GM19438 (cell line): ENCODE measurements around the gene BFSP2.
A peak's percentile ranks its signal among the peaks of the same experiment; 100 is the strongest.
"Not testable (repeated sequence)": the region's sequence is repeated elsewhere in the genome, so short reads cannot be mapped to it uniquely, and the experiment has no call there.

ENCODE experiments used
- ATAC-seq: cut with Tn5 transposase; IDR thresholded peaks from one replicate; pipeline ENCODE4 v1.9.1; 2021; ENCODE audit warnings: low read depth; ENCODE audit not compliant: unreplicated experiment

The BFSP2 gene

DNA sequence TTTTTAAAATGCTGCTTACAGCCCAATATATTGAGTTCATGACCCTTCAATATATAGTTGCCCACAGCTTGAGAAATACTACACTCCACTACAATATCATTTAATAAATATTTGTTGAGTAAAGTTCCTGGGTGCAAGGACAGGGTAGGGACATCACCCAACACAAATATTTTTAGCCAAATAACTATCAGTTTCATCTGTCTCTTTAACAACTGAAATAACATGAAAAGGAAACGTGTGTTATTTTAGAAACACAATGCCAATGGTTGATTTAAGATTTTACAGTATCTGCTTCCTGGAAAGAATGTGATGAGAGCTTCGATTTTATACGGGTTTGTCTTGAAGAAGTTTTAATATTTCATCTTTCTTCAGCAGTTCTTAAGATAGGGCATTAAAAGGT is 106.0 kb downstream of the BFSP2 start:
- peak; percentile 34 for ATAC-seq

DNA sequence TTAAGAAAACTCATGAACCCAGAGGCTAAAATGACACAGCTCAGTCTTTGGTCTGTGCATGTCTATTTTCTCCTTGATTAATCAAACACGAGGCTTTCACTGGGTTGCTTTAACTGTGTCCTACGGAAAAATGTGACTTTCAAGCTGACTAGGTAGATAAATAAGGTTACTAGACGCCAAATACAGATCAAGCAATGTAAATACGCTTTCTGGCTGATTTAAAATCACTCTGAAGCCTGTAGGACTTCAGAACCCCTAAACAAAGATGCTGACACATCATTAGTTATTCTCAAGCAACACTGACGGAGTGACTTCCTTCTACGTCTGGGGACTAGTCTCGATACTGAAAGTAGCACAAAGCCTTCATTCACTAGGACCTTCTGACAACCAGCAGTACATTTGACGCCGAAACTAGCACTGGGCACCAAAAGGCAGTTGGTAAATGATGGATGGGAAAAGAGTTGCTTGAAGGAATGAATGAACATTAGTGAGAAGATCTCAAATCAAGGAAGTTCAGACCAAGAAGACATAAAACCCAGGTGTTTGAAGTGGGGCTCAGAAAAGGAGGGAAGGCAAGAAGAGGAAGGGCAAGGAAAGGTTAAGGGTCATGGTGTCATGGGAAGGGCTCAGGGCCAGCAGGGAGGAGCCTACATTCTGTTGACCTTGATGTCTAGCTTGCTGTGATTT is 106.5 kb downstream of the BFSP2 start:
- ATAC-seq: peak; percentile 92

DNA sequence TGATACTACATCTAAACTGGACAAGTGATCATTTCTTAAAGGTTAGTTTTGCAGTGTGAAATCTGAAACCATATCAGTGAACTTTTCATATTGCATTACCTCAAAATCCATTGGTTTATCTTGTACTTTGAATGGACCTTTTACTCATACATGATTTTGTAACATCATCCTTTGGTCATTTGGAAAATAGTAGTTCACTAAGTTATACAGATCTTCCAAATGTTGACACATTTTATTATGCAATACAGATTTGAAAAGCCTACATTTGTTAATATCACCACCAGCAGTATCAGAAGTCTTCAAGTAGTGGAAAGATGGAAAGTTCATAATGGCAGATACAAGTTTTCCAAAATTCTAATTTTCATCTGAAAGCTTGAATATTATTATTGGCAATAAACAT is 109.6 kb downstream of the BFSP2 start:
- no peak for ATAC-seq

DNA sequence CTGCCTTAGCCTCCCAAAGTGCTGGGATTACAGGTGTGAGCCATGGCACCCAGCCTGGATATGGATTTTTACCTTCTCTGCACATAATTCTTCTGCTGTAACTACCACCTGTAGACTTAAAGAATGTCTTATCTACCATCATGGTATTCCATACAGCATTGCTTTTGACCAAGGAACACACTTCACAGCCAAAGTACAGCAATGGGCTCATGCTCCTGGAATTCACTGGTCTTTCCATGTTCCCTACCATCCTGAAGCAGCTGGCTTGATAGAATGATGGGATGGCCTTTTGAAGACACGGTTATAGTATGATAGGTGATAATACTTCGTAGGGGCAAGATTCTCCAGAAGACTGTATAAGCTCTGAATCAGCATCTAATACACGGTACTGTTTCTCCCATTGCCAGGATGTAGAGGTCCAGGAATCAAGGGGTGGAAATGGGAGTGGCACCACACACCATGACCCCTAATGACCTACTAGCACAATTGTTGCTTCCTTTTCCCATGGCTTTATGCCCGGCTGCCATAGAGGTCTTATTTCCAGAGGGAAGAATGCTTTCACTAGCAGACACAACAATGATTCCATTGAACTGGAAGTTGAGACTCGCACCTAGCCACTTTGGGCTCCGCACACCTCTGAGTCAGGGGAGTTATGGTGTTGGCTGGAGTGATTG is 112.7 kb downstream of the BFSP2 start:
- ATAC-seq: no peak

DNA sequence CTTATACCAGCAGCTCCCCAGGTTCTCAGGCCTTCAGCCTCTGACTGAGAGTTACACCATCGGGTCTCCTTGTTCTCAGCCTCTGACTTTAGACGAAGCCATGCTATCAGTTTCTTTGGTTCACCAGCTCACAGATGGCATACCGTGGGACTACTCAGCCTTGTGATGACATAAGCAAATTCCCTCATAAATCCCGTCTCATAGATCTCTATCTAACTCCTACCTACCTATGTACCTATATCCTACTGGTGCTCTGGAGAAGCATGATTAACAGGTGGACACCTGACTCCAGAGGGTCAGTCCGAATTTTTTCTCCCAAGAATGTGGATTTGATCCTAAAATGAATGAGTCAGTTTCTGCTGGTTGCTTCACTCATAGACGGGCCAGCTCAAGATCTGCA is 114.6 kb downstream of the BFSP2 start:
- ATAC-seq: no peak

DNA sequence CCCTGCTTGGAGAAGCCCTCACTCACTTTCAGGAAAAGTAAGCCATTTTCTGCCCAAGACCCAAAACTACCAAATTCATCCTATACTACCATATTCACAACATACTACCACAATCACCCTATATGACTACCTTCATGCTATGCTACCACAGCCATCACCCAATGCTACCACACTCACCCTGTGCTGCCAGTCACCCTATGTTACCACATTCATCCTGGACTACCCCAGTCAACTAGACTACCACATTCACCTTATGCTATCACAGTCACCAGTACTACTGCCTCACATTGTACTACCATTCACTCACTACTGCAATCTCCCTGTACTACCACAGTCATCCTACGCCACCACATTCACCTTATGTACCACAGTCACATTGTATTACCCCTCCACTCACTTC is 115.3 kb downstream of the BFSP2 start:
- ATAC-seq: no peak

DNA sequence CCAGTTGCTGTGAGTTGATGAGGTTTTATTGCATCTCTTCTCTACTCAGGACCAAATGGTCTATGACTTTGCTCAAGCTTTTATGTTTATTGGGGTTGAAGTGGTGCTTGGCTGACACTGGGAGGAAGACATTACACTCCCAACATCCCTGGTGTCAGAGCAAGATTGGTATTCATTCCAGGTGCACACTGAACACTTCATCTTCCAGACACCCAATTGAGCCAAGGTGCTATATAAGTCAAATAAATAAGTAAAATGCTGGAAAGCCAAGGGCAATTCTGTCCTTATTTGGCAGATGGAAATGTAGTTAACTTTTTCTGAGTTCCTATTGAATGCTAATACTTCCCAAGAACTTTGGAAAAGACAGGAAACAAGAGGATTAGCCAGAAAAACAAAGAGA is 120.4 kb downstream of the BFSP2 start:
- no peak for ATAC-seq

DNA sequence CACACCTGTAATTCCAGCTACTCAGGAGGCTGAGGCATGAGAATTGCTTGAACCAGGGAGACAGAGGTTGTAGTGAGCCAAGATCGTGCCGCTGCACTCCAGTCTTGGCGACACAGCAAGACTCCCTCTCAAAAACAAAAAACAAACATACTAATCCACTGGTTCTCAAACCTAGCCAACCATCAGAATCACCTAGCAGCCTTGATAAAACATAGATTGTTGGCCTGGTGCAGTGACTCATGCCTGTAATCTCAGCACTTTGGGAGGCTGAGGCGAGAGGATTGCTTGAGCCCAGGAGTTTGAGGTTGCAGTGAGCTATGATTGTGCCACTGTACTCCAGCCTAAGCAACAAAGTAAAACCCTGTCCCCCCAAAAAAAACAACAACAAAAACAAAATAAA is 121.1 kb downstream of the BFSP2 start:
- not testable (repeated sequence) for ATAC-seq

DNA sequence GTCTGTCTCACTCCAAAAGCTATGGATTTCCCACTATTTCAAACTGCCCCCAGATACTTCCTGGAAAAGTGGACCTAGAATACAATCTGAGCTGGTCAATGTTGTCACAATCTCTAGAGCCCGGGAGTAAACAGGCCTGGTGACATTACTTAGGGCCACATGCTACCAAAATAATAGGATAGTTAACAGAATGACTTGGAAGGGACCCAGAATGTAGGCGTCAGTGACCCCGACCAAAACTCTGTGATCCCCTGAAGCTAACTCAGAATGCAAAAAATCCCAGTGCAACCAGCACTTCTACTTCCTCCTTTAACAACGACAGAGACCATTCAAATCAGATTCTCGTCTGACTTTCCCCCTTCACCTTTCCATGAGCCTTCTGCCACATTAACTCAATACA is 122.1 kb downstream of the BFSP2 start:
- no peak for ATAC-seq

DNA sequence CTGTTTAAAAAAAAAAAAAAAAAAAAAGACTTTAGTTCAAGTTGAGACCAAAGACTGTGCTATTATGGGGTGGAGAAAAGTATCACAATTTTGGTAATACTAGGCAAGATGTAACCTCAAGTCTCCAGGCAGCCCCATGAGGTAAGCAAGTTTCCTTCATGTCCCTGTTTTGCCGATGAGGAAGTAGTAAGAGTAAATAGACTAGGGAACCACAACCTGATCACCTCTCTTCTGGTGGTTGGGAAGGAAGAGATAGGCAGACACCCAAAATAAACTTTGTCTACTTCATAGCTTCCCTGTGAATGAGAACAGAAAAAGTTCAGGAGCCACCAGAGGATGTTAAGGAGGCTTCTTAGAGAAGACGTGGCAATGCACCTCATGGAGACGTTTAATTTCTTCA is 123.9 kb downstream of the BFSP2 start:
- not testable (repeated sequence) for ATAC-seq
